Endodermal cell (in vitro differentiated cells): ENCODE results near the gene OSBPL3. TPM values are rescaled to one million over a fixed set of nuclear protein-coding genes. Genes with fewer than 3 reads are reported as not detected.
"Not testable (repeated sequence)": the region's sequence is repeated elsewhere in the genome, so short reads cannot be mapped to it uniquely, and the experiment has no call there.

ENCODE experiments used
- DNase-seq: peaks from one replicate; pipeline ENCODE4 v3.0.0-alpha.2; 2017
- H3K27ac ChIP-seq: 2 replicates; pipeline ENCODE4 v1.5.1; 2013; ENCODE audit warnings: mild to moderate bottlenecking, low read depth, low read length, moderate library complexity
- H3K27me3 ChIP-seq: 2 replicates; pipeline ENCODE4 v1.6.1; 2013; ENCODE audit warnings: mild to moderate bottlenecking, low read length, moderate library complexity; ENCODE audit not compliant: insufficient read depth, control insufficient read depth, poor library complexity, severe bottlenecking
- H3K36me3 ChIP-seq: 2 replicates; pipeline ENCODE4 v1.7.0; 2013; ENCODE audit warnings: mild to moderate bottlenecking, low read length, moderate library complexity; ENCODE audit not compliant: control insufficient read depth, insufficient read depth
- H3K4me1 ChIP-seq: one replicate; pipeline ENCODE4 v1.7.0; 2013; ENCODE audit warnings: low read length; ENCODE audit not compliant: control insufficient read depth, insufficient read depth
- H3K4me3 ChIP-seq: 2 replicates; pipeline ENCODE4 v1.5.1; 2013; ENCODE audit warnings: mild to moderate bottlenecking, low read length, moderate library complexity
- H3K9ac ChIP-seq: 2 replicates; pipeline ENCODE4 v1.6.1; 2013; ENCODE audit warnings: mild to moderate bottlenecking, low read length, moderate library complexity; ENCODE audit not compliant: poor library complexity, severe bottlenecking; ENCODE audit errors: extremely low read depth
- H3K9me3 ChIP-seq: 2 replicates; pipeline ENCODE4 v1.6.1; 2013; ENCODE audit warnings: mild to moderate bottlenecking, low read length, moderate library complexity; ENCODE audit not compliant: control insufficient read depth
- H3K27ac Mint-ChIP-seq: 2 replicates; pipeline ENCODE4 v1.8.0; 2020; ENCODE audit warnings: mixed read lengths
- H3K27me3 Mint-ChIP-seq: 2 replicates; pipeline ENCODE4 v1.8.0; 2021; ENCODE audit warnings: mild to moderate bottlenecking, mixed read lengths; ENCODE audit not compliant: insufficient read depth
- H3K36me3 Mint-ChIP-seq: 2 replicates; pipeline ENCODE4 v1.8.0; 2020; ENCODE audit warnings: low read depth, mixed read lengths
- H3K4me1 Mint-ChIP-seq: 2 replicates; pipeline ENCODE4 v1.8.0; 2020; ENCODE audit warnings: mixed read lengths
- H3K4me3 Mint-ChIP-seq: 2 replicates; pipeline ENCODE4 v1.8.0; 2020; ENCODE audit warnings: mild to moderate bottlenecking, moderate library complexity, mixed read lengths
- H3K9me3 Mint-ChIP-seq: 2 replicates; pipeline ENCODE4 v1.8.0; 2020; ENCODE audit warnings: mild to moderate bottlenecking, mixed read lengths
- WGBS, 2 experiments: methylation state at CpG; one replicate each; pipeline versions ENCODE4 v1.1.5 to v1.1.7; 2013; ENCODE audit warnings: missing lambda C conversion rate in 2 of 2, mixed read lengths in 1 of 2; ENCODE audit not compliant: insufficient coverage in 1 of 2, insufficient read length in 1 of 2; 5-methylcytosine and 5-hydroxymethylcytosine counted together
- total RNA-seq, 2 donors: library from RNA; stranded (reverse); fragmentation: NEBNext Ultra II Directional in 1 of 2; extraction: Animal tissue kit (Norgen Biotek cat#: 25700) in 1 of 2; gene quantifications; 2 replicates in 1 of 2; 3 replicates in 1 of 2; pipeline ENCODE4 v1.2.1, GENCODE V29; 2021
- TF ChIP-seq, protein P1 (sequence below): fragments of 200-600 bp; sonication (generic); conservative IDR thresholded peaks from 2 replicates; pipeline ENCODE4 v1.5.0; 2021; ENCODE audit warnings: antibody characterized with exemption, mild to moderate bottlenecking

OSBPL3 gene
- total RNA-seq, 2 donors from 2014 or later, result 9.8 to 11.3 TPM

DNA sequence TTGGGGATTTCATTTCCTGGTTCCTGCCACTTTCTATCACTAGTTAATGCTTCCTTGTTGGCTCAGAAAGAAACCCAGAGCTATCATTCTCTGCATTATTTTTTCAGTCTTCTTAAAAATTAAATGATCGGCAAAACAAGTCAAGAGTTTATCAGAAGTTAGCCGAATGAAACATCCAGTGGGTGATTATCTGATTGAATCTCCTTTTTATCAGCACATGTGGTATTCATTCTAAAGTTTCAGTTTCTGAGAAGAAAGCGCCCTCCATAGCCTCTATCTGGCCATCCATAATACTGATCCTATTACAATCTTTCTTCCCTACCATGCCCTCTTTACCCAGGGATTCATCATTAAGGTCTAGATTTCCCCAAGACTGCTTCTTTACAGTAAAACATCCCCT lies 71.8 kb downstream of the OSBPL3 start:
- H3K9ac ChIP-seq, result no peak overlapping the region
- H3K4me1 Mint-ChIP-seq, result peaks cover 13% of the 10 kb centered on the region
- no peak overlapping the region for H3K4me3 Mint-ChIP-seq
- H3K4me3 ChIP-seq, result no peak overlapping the region
- no peaks in the 10 kb centered on the region for H3K9me3 Mint-ChIP-seq
- no peak overlapping the region for H3K27ac ChIP-seq
- 79 to 97% methylated on average over 2 to 3 of the region's 3 CpGs for WGBS, 2 experiments
- no peaks in the 10 kb centered on the region for H3K9me3 ChIP-seq
- no peak overlapping the region for H3K27ac Mint-ChIP-seq
- TF ChIP-seq, protein P1, sequence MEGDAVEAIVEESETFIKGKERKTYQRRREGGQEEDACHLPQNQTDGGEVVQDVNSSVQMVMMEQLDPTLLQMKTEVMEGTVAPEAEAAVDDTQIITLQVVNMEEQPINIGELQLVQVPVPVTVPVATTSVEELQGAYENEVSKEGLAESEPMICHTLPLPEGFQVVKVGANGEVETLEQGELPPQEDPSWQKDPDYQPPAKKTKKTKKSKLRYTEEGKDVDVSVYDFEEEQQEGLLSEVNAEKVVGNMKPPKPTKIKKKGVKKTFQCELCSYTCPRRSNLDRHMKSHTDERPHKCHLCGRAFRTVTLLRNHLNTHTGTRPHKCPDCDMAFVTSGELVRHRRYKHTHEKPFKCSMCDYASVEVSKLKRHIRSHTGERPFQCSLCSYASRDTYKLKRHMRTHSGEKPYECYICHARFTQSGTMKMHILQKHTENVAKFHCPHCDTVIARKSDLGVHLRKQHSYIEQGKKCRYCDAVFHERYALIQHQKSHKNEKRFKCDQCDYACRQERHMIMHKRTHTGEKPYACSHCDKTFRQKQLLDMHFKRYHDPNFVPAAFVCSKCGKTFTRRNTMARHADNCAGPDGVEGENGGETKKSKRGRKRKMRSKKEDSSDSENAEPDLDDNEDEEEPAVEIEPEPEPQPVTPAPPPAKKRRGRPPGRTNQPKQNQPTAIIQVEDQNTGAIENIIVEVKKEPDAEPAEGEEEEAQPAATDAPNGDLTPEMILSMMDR, result no peak
- no peaks in the 10 kb centered on the region for H3K27me3 ChIP-seq
- no peak for DNase-seq
- no peaks in the 10 kb centered on the region for H3K27me3 Mint-ChIP-seq
- H3K4me1 ChIP-seq, result no peaks in the 10 kb centered on the region
- no peaks in the 10 kb centered on the region for H3K36me3 ChIP-seq
- H3K36me3 Mint-ChIP-seq, result no peaks in the 10 kb centered on the region

DNA sequence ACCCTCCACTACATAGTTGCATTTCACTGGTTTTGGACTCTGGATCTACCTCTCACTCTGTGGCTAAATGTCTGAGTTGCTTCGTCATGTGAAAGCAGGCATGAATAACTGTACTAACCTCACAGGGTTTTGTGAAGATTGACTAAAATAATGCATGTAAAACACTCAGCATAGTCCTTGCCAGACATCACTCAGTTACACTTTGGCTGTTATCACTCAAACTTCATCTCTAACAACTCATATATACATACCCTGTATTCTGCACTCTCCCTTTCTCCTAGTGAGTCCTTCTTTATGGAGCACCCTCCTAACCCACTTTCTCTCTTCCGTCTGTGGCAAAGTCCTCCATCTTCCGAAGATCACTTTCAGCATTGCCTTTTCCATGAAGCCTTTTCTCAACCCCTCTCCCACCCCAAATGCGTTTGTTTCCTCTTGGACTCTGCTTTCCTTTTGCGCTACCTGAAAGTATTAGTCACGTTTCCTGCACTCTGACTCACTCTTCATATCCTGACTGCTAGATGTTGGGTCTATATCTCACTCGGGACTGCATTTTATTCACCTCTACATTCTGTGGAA lies 72.6 kb downstream of the OSBPL3 start:
- Mint-ChIP-seq H3K4me1 (peaks cover 13% of the 10 kb centered on the region), H3K27ac (no peak overlapping the region), H3K27me3 (no peaks in the 10 kb centered on the region), H3K4me3 (no peak overlapping the region), H3K36me3 (no peaks in the 10 kb centered on the region), H3K9me3 (no peaks in the 10 kb centered on the region)
- no peak for DNase-seq
- H3K36me3 ChIP-seq, result no peaks in the 10 kb centered on the region
- no peak overlapping the region for H3K9ac ChIP-seq
- H3K4me1 ChIP-seq, result no peaks in the 10 kb centered on the region
- H3K27ac ChIP-seq, result no peak overlapping the region
- H3K9me3 ChIP-seq, result no peaks in the 10 kb centered on the region
- no peak overlapping the region for H3K4me3 ChIP-seq
- no peaks in the 10 kb centered on the region for H3K27me3 ChIP-seq
- TF ChIP-seq, protein P1, result no peak
- 85 to 92% methylated on average over 6 to 7 of the region's 7 CpGs for whole genome bisulfite sequencing, 2 experiments

DNA sequence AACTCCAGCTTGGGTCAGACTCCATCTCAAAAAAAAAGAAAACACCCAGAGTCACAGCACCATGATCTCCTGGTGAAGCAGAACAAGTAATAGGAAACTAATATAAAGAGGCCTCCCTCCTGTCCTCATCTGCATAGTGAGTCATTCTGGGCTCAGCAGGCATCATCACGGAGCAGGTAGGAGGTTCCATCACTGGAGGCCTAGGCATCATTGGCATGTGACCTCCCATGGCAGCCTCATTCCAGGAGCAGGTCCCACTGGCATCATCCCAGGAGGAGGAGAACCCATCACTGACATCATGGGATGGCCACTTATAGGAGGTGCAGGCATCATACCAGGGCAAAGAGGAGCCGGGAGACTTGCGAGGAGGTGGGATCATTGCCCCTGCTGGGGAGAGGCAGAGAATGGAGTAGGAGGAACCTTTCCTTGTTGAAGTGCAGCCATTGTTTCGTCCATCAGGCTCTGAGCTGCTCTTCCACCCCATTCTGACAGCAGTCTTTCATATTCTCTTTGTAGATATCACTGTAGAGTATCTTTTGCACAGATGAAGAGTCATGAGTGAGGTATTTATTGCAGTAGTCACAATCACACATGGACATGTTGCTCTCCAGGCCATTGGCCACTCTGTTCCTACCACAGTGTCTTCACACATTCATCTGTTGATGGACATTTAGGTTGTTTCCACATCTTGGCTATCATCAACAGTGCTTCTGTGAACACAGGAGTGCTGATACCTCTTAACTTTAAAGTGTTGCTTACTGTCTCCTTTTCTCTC lies 73.8 kb downstream of the OSBPL3 start:
- Histone ChIP-seq H3K4me3 (no peak overlapping the region), H3K27ac (no peak overlapping the region), H3K9ac (no peak overlapping the region), H3K9me3 (no peaks in the 10 kb centered on the region), H3K4me1 (no peaks in the 10 kb centered on the region), H3K36me3 (no peaks in the 10 kb centered on the region), H3K27me3 (no peaks in the 10 kb centered on the region)
- H3K27me3 Mint-ChIP-seq, result no peaks in the 10 kb centered on the region
- no peak overlapping the region for H3K4me3 Mint-ChIP-seq
- H3K27ac Mint-ChIP-seq, result no peak overlapping the region
- no peaks in the 10 kb centered on the region for H3K9me3 Mint-ChIP-seq
- WGBS, 2 experiments, result 89% methylated on average over 4 of the region's 4 CpGs; no CpG with 5 or more reads in 1 of the 2 experiments
- peaks cover 5% of the 10 kb centered on the region for H3K4me1 Mint-ChIP-seq
- TF ChIP-seq, protein P1, result no peak
- no peaks in the 10 kb centered on the region for H3K36me3 Mint-ChIP-seq
- DNase-seq, result no peak

DNA sequence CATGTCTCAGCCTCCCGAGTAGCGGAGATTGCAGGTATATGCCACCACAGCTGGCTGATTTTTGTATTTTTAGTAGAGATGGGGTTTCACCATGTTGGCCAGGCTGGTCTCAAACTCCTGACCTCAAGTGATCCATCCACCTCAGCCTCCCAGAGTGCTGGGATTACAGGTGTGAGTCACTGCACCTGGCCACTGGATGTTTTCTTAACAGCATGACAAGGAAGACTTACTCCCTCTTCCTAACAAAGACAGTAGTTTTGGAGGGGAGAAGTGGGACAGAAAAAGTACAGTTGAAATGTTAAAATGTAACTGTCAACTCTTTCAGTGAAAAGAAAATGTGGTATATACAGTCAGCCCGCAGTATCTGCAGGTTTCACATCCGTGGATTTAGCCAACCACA lies 76.0 kb downstream of the OSBPL3 start:
- H3K9ac ChIP-seq, result not testable (repeated sequence)
- 95 to 100% methylated on average over 1 to 4 of the region's 4 CpGs for WGBS, 2 experiments

More for the DNA sequence above, 76.0 kb downstream of the OSBPL3 start:
- not testable (repeated sequence) for H3K4me1 ChIP-seq, H3K27me3 ChIP-seq, H3K36me3 Mint-ChIP-seq, H3K4me1 Mint-ChIP-seq, DNase-seq, H3K27ac ChIP-seq, H3K36me3 ChIP-seq, H3K4me3 ChIP-seq, H3K9me3 Mint-ChIP-seq, H3K4me3 Mint-ChIP-seq, H3K9me3 ChIP-seq, H3K27me3 Mint-ChIP-seq, H3K27ac Mint-ChIP-seq
